GM21381 (cell line): Measurements from ENCODE around the gene RAD23B.

Experiments used
- ATAC-seq: cut with Tn5 transposase; IDR thresholded peaks from one replicate; pipeline ENCODE4 v1.9.1; 2021; ENCODE audit warnings: mild to moderate bottlenecking, moderate library complexity; ENCODE audit not compliant: unreplicated experiment

Gene RAD23B

GRCh38 chr9:107367727-107368502 lies 84.8 kb downstream of the RAD23B start:
- ATAC-seq: no peak

GRCh38 chr9:107368696-107369095 lies 85.6 kb downstream of the RAD23B start:
- ATAC-seq: no peak

GRCh38 chr9:107373809-107374208 lies 90.7 kb downstream of the RAD23B start:
- ATAC-seq: no peak

- no peak for ATAC-seq
These were observed 91.9 kb downstream of the RAD23B start for GRCh38 chr9:107375001-107375400.

GRCh38 chr9:107375651-107376369 lies 92.7 kb downstream of the RAD23B start:
- no peak for ATAC-seq

GRCh38 chr9:107378006-107378405 lies 94.9 kb downstream of the RAD23B start:
- ATAC-seq: no peak
